K562 (cell line): ENCODE measurements around the gene KIF26B. TPM values are rescaled to one million over a fixed set of nuclear protein-coding genes. Genes with fewer than 3 reads are reported as not detected.

ENCODE experiments used
- ATAC-seq: fragments of 200-7000 bp; cut with Tn5 transposase; 3 replicates; pipeline ENCODE4 v1.9.1; 2020; ENCODE audit warnings: moderate library complexity
- BruUV-seq: library from RNA; stranded (reverse); fragments of 400-500 nt; replicated peaks from 2 replicates; lab custom pipeline; 2021; lab: Mats Ljungman, UMichigan
- CTCF ChIA-PET: fragments of 300-600 bp; formaldehyde crosslinking; extraction: SDS; loops from one replicate; lab custom pipeline; 2021; ENCODE audit warnings: low intra/inter-chr PET ratio; lab: Yijun Ruan, JAX
- POLR2A ChIA-PET: fragments of 300-600, 350-650 bp; sonication (Branson Sonifier 250); formaldehyde crosslinking; extraction: SDS; loops from one replicate; lab custom pipeline; 2021; ENCODE audit warnings: antibody characterized with exemption, inconsistent platforms; lab: Yijun Ruan, JAX
- DNase-seq, 4 experiments: peaks; one replicate each; pipeline versions ENCODE4 v3.0.0 to v3.0.0-alpha.2; 2011 to 2018; ENCODE audit warnings: low spot score in 3 of 4, mixed read lengths in 3 of 4; ENCODE audit errors: extremely low read depth in 1 of 4
- FAIRE-seq: peaks from 2 replicates; lab custom pipeline; 2011; peaks lifted over from hg19 to GRCh38; lab: Jason Lieb, UNC
- H2AFZ ChIP-seq: 2 replicates; pipeline ENCODE4 v1.6.0; 2011; ENCODE audit warnings: low read depth, low read length, control low read depth, inconsistent platforms
- H3K27ac ChIP-seq: fragments of 200-600 bp; 3 replicates; pipeline ENCODE4 v1.8.0; 2011; ENCODE audit warnings: low read depth, mild to moderate bottlenecking, control low read depth, inconsistent platforms, low read length, moderate library complexity, mixed read lengths; ENCODE audit errors: extremely low read depth
- H3K27me3 ChIP-seq, 2 experiments: fragments of 300-600 bp in 1 of 2; 2 replicates in 1 of 2; 3 replicates in 1 of 2; pipeline versions ENCODE4 v1.6.0 to v1.8.0; 2011; ENCODE audit warnings: inconsistent platforms in 2 of 2, low read length in 2 of 2, mild to moderate bottlenecking in 1 of 2, mixed read lengths in 1 of 2, moderate library complexity in 1 of 2; ENCODE audit not compliant: control insufficient read depth in 2 of 2, insufficient read depth in 2 of 2
- H3K36me3 ChIP-seq: fragments of 300-600 bp; 3 replicates; pipeline ENCODE4 v1.8.0; 2011; ENCODE audit warnings: mild to moderate bottlenecking, low read length, inconsistent platforms; ENCODE audit not compliant: control insufficient read depth, insufficient read depth
- H3K4me1 ChIP-seq, 2 experiments: fragments of 200-600 bp in 1 of 2; replicated peaks in 1 of 2; 2 replicates in 1 of 2; 3 replicates in 1 of 2; pipeline versions ENCODE4 v1.5.1 to v1.8.0; 2011; ENCODE audit warnings: inconsistent platforms in 2 of 2, low read length in 2 of 2, mild to moderate bottlenecking in 1 of 2, mixed read lengths in 1 of 2, moderate library complexity in 1 of 2; ENCODE audit not compliant: control insufficient read depth in 2 of 2, insufficient read depth in 2 of 2
- H3K4me2 ChIP-seq: 2 replicates; pipeline ENCODE4 v1.6.1; 2011; ENCODE audit warnings: low read length, control low read depth, inconsistent platforms, mixed read lengths; ENCODE audit not compliant: insufficient read depth
- H3K4me3 ChIP-seq: fragments of 200-600 bp; sonication (generic), shearing (Covaris generic); 2 replicates; pipeline ENCODE4 v1.5.1; 2016; ENCODE audit warnings: control low read depth, inconsistent platforms
- H3K79me2 ChIP-seq: fragments of 200-600 bp; 3 replicates; pipeline ENCODE4 v1.8.0; 2011; ENCODE audit warnings: low read length, inconsistent platforms; ENCODE audit not compliant: control insufficient read depth, insufficient read depth
- H3K9ac ChIP-seq, 2 experiments: 2 replicates each; pipeline versions ENCODE4 v1.6.0 to v1.6.1; 2011; ENCODE audit warnings: low read depth in 2 of 2, low read length in 2 of 2, control low read depth in 1 of 2, inconsistent platforms in 1 of 2, mild to moderate bottlenecking in 1 of 2, mixed read lengths in 1 of 2; ENCODE audit not compliant: insufficient read depth in 1 of 2
- H3K9me1 ChIP-seq: one replicate; pipeline ENCODE4 v1.6.0; 2011; ENCODE audit warnings: inconsistent platforms, mild to moderate bottlenecking, low read length, moderate library complexity; ENCODE audit not compliant: control insufficient read depth, insufficient read depth
- H3K9me3 ChIP-seq: replicated peaks from 2 replicates; pipeline ENCODE4 v1.5.1; 2011; ENCODE audit warnings: low read depth, low read length, inconsistent platforms; ENCODE audit not compliant: control insufficient read depth, insufficient read depth
- H4K20me1 ChIP-seq: replicated peaks from 2 replicates; pipeline ENCODE4 v1.6.1; 2011; ENCODE audit warnings: low read length, inconsistent platforms, mixed read lengths; ENCODE audit not compliant: control insufficient read depth, insufficient read depth
- CREB1 ChIP-seq, 2 experiments: sonication (generic) in 1 of 2; formaldehyde crosslinking in 1 of 2; IDR thresholded peaks; 2 replicates each; pipeline versions ENCODE4 v1.6.1 to v1.8.0; 2012 to 2022; ENCODE audit warnings: inconsistent platforms in 1 of 2, mild to moderate bottlenecking in 1 of 2, missing genetic modification reagents in 1 of 2, moderate library complexity in 1 of 2
- ETS1 ChIP-seq: conservative IDR thresholded peaks from 2 replicates; pipeline ENCODE4 v1.6.1; 2011; ENCODE audit warnings: low read depth, mild to moderate bottlenecking, low read length; ENCODE audit not compliant: control insufficient read depth
- GATAD2A ChIP-seq: fragments of 450-650 bp; IDR thresholded peaks from 2 replicates; pipeline ENCODE4 v1.6.1; 2017
- HMG20A ChIP-seq: fragments of 450-650 bp; formaldehyde crosslinking; conservative IDR thresholded peaks from 2 replicates; pipeline ENCODE4 v1.4.0; 2020; ENCODE audit warnings: mild to moderate bottlenecking, mixed read lengths
- SPI1 ChIP-seq: IDR thresholded peaks from 2 replicates; pipeline ENCODE4 v1.6.1; 2011; ENCODE audit warnings: low read depth, low read length, control low read depth, borderline replicate concordance
- SRSF7 ChIP-seq: fragments of 200-400 bp; formaldehyde crosslinking; optimal IDR thresholded peaks from 2 replicates; pipeline ENCODE3; 2017; ENCODE audit warnings: mild to moderate bottlenecking, low read depth, low read length
- ZBTB33 ChIP-seq: sonication (generic); formaldehyde crosslinking; IDR thresholded peaks from 2 replicates; pipeline ENCODE4 v1.8.1; 2023; ENCODE audit warnings: mild to moderate bottlenecking, missing genetic modification reagents
- WGBS: fragments of 100-300 bp; shearing (Covaris generic); methylation state at CpG from one replicate; pipeline ENCODE4 v1.1.6; 2016; ENCODE audit warnings: low coverage, mixed read lengths; ENCODE audit not compliant: insufficient coverage; ENCODE audit errors: missing lambda C conversion rate; 5-methylcytosine and 5-hydroxymethylcytosine counted together
- in situ Hi-C: fragments of 300-500 bp; cut with MboI; formaldehyde crosslinking; loops from 4 replicates; pipeline ENCODE4 v1.15.0; 2018; ENCODE audit warnings: inconsistent platforms, mixed read lengths
- intact Hi-C: fragments of 100-400 bp; cut with micrococcal nuclease; formaldehyde crosslinking; loops from 2 replicates; pipeline ENCODE4 v1.14.2; 2022
- polyA plus RNA-seq, 8 experiments: library from polyadenylated mRNA; depleted of rRNA in 4 of 8; stranded (reverse) in 5 of 8; unstranded in 3 of 8; fragments of >200 nt; fragmentation: Nextera tagmentation in 2 of 8; fragmentation: Illumina TruSeq in 1 of 8; extraction: Ambion mirVana in 2 of 8; extraction: Trizol in 1 of 8; gene quantifications; 2 replicates each; pipeline versions ENCODE4 v1.2.1 to v1.2.3, GENCODE V29; 2011 to 2014; ENCODE audit warnings: inconsistent platforms in 1 of 8, missing spikeins in 1 of 8
- total RNA-seq, 7 experiments: library from RNA; depleted of rRNA in 6 of 7; stranded (reverse); fragments of >200 nt in 6 of 7; fragmentation: Illumina TruSeq in 2 of 7; extraction: Trizol in 2 of 7; gene quantifications; 2 replicates each; pipeline versions ENCODE4 v1.2.1 to v1.2.3, GENCODE V29; 2011 to 2021; ENCODE audit warnings: low replicate concordance in 1 of 7

KIF26B gene
- total and polyA plus RNA-seq, 9 of the 15 experiments (the other 6 are each of a cell fraction or from before 2014, with no cell fraction given), result 0.02 to 0.08 (median 0.03) TPM; not detected in 6

- no peaks in the 10 kb centered on the region for H3K36me3 ChIP-seq
- CTCF ChIA-PET, result no interaction called here
- DNase-seq (no peak), FAIRE-seq (no peak), ATAC-seq (no peak)
- H3K27ac ChIP-seq, result no peak overlapping the region
- no peak overlapping the region for H3K4me2 ChIP-seq
- POLR2A ChIA-PET, result no interaction called here
- 0% methylated on average over 7 of the region's 7 CpGs for WGBS
- intact Hi-C loops, result no loop called here
- H3K79me2 ChIP-seq, result no peaks in the 10 kb centered on the region
- H3K4me1 ChIP-seq, result no peaks in the 10 kb centered on the region
- in situ Hi-C loops, result no loop called here
- no peaks in the 10 kb centered on the region for H3K9me3 ChIP-seq
- no peak for TF ChIP-seq HMG20A
- no peak for TF ChIP-seq ETS1
- TF ChIP-seq GATAD2A, result no peak
- no peak overlapping the region for H2AFZ ChIP-seq
- H3K4me3 ChIP-seq, result no peak overlapping the region
- peaks cover 4% of the 10 kb centered on the region; the same call in 1 of the 2 replicates for H4K20me1 ChIP-seq
- no peak overlapping the region for H3K9ac ChIP-seq
- BruUV-seq, result no TSS peak
- peaks cover 16 to 34% of the 10 kb centered on the region in 2 experiments for H3K27me3 ChIP-seq
- no peaks in the 10 kb centered on the region for H3K9me1 ChIP-seq
Measured at GRCh38 chr1:245458234-245458633, 303.4 kb downstream of the KIF26B start.

GRCh38 chr1:245458761-245459174 lies 304.0 kb downstream of the KIF26B start:
- Histone ChIP-seq H3K4me2 (no peak overlapping the region), H2AFZ (no peak overlapping the region), H3K4me3 (no peak overlapping the region), H4K20me1 (peaks cover 4% of the 10 kb centered on the region; the same call in 1 of the 2 replicates), H3K9ac (no peak overlapping the region), H3K9me1 (no peaks in the 10 kb centered on the region), H3K36me3 (no peaks in the 10 kb centered on the region), H3K27ac (no peak overlapping the region), H3K4me1 (no peaks in the 10 kb centered on the region), H3K27me3 (peaks cover 17 to 39% of the 10 kb centered on the region in 2 experiments), H3K79me2 (no peaks in the 10 kb centered on the region), H3K9me3 (no peaks in the 10 kb centered on the region)
- ChIA-PET CTCF (no interaction called here), POLR2A (no interaction called here)
- no peak for DNase-seq
- intact Hi-C loops (no loop called here), in situ Hi-C loops (no loop called here)
- no peak for ATAC-seq
- no peak for FAIRE-seq
- no TSS peak for BruUV-seq
- 1% methylated on average over 4 of the region's 4 CpGs for WGBS
- TF ChIP-seq ZBTB33 (CRISPR knock-in tag) (no peak), SPI1 (peak; percentile 66; the same call in 1 of the 2 replicates), SRSF7 (no peak), CREB1 (IDR thresholded peaks at IDR 0.05) (no peak), CREB1 (CRISPR knock-in tag; IDR thresholded peaks at IDR 0.05) (no peak)
